ENCODE measurements around the gene ATAD1.
"Not testable (repeated sequence)": the region's sequence is repeated elsewhere in the genome, so short reads cannot be mapped to it uniquely, and the experiment has no call there.

ATAD1 gene

DNA sequence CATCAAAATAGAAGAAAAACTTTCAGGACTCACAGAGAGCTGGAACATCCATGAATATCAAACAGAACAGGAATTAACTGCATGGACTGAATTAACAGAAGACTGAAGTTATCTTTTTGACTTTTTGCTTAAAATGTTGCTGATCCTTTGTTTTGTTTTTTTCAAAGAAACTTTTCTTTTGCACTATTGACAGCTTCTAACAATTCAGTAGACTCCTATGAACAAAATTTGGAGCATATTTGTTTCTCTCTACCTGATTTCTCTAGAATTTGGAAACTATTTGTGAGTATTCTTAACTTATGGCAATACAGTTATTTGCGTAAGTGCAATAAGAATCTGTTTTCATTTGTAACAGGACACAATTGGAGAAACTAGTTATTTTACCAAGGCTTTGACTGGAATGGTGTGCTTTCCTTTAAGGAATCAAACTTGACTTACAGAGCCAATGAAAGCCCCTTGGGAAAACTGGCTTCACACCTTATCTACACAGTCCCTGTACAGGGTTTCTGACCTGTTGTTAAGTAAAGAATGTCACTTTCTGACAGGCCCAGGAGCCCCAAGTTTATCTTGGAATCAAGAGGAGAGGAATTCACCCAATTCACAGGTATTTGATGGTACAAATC lies 16.1 kb downstream of the ATAD1 start:
- not testable (repeated sequence) for FAIRE-seq

- no peak for FAIRE-seq
Observed at GRCh38 chr10:87799860-87800259, 18.2 kb downstream of the ATAD1 start.

- FAIRE-seq: no peak
Observed at GRCh38 chr10:87798082-87798481, 19.9 kb downstream of the ATAD1 start.

- no peak for FAIRE-seq
Observed at GRCh38 chr10:87794285-87794684, 23.7 kb downstream of the ATAD1 start.

DNA sequence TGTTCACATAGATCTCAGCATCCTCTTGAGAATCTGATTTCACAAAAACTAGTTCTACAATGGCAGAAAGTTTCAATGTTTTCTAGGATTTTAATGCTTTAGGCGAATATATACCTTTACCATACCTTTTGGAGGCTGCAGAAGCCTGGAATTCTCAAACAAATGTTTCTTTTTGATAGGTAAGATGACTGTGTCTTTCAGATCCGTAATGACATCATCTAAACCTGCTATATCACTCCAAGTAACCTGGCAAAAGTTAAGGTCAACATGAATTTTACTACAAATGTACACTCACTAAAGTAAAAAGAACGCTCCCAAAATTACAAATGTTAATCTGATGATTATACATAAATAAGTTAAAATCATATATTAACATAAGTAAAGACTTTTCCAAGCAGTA lies 27.8 kb downstream of the ATAD1 start:
- peak; percentile 27 for FAIRE-seq

DNA sequence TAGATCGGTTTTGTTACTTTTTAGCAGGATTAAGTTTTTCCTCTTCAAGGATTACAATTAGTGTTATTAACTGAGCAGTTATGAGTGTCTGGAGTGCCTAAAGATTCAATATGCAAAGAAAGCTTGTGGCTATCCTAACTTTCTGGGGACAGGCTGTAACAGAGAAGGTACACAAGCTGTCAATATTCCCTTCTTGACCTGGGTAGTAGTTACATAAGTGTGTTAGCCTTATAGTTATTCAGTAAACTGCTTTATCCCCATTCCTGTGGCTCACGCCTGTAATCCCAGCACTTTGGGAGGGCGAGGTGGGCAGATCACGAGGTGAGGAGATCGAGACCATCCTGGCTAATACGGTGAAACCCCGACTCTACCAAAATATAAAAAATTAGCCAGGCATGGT lies 31.6 kb downstream of the ATAD1 start:
- no peak for FAIRE-seq

- no peak for FAIRE-seq
Observed at GRCh38 chr10:87782721-87783120, 35.3 kb downstream of the ATAD1 start.

DNA sequence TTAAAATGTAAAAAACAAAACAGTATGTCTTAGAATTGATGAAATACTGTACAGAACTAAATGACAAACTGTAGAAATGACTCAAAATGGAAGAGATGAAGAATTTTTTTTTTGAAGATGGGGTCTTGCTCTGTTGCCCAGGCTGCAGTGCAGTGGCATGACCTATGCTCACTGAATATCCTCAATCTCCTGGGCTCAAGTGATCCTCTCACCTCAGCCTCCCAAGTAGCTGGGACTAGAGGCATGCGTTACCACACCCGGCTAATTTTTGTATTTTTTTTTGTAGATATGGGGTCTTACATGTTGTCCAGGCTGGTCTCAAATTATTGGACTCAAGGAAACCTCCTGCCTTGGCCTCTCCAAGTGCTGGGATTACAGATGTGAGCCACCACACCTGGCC lies 36.5 kb downstream of the ATAD1 start:
- FAIRE-seq: no peak

GRCh38 chr10:87776328-87776727 lies 41.7 kb downstream of the ATAD1 start:
- FAIRE-seq: no peak

DNA sequence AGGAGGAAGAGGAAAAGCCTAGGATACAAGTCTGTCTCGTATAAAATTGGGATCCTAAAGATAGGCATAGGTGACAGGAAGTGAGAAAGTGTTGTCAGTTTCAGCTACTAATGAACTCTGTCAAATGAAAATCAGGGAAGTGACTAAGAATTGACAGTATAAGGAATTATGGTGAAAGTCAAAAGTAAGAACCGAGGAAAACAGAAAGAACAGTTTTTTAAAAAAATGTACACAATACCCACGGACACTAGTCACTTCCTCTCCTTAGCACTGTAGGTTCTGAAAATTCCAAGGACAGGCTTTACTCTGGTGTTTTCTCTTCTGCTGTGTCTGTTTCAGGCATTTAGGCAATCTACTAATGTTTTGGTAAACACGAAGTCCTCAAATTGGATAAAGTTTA lies 42.3 kb downstream of the ATAD1 start:
- no peak for FAIRE-seq

DNA sequence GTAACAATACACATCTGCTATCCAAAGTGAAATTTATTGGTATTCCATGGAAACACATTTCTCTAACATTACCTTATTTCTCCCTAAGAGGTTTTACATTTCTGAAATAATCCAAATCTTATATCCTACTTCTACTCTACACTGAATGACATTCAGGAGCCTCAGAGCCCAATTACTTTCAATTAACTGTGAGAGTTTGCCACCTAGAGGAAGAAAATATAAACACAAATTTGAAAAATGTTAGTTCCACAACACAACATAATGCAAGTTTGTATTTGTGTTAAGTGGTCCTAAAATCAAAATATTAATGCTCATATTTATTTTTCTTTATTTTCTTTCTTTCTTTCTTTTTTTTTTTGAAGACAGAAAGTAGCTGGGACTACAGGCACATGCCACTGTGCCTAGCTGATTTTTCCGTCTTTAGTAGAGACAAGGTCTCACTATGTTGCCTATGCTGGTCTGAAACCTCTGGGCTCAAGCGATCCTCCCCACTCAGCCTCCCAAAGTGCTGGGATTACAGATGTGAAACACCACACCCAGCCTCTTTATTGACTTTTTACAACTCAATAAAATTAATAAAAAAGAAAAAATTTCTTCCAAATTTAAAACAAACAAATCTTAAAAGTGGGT lies 46.0 kb downstream of the ATAD1 start:
- FAIRE-seq: peak; percentile 97

GRCh38 chr10:87767253-87767652 lies 50.8 kb downstream of the ATAD1 start:
- no peak for FAIRE-seq

- no peak for FAIRE-seq
Observed at GRCh38 chr10:87765666-87766376, 52.2 kb downstream of the ATAD1 start.

GRCh38 chr10:87764072-87764934 lies 53.7 kb downstream of the ATAD1 start:
- FAIRE-seq: no peak

GRCh38 chr10:87763086-87763861 lies 54.8 kb downstream of the ATAD1 start:
- no peak for FAIRE-seq

DNA sequence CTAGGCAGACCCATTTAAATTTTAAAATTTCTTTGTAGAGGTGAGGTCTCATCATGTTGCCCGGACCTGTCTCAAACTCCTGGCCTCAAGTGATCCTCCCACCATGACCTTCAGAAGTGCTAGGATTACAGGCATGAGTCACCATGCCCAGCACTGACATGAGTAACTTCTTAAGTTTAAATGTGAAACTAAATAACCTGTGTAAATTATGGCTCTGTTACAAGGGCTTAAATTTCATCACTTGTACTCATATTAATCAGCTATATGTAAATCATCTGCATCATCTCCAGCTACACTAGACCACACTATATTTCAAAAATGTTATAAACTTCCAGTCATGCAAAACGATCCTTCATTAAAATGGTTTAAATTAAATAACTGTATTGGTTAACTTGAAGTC lies 56.1 kb downstream of the ATAD1 start:
- FAIRE-seq: no peak

GRCh38 chr10:87761153-87761552 lies 56.9 kb downstream of the ATAD1 start:
- no peak for FAIRE-seq

DNA sequence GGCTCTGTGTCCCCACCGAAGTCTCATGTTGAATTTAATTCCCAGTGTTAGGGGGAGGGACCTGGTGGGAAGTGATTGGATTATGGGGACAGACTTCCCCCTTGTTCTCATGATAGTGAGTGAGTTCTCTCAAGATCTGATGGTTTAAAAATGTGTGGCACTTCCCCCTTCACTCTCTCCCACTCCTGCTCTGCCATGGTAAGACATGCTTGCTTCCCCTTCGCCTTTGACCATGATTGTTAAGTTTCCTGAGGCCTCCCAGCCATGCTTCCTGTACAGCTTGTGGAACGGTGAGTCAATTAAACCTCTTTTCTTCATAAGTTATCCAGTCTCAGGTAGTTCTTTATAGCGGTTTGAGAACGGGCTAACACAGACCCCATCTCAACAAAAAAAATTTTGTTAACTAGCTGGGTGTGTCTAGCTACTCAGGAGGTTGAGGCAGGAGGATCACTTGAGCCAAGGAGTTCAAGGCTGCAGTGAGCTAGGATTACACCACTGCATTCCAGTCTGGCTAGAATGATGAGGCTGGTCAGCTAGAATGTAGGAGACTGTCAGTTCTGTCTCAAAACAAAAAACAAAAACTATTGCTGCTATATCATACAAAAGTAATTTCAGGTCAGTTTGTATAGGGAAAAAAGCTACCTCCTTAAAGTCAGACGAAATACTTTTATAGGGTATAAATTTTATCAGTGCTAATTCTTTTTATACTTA lies 57.7 kb downstream of the ATAD1 start:
- FAIRE-seq: no peak

- FAIRE-seq: no peak
Observed at GRCh38 chr10:87759551-87759950, 58.5 kb downstream of the ATAD1 start.

- FAIRE-seq: no peak
Observed at GRCh38 chr10:87757685-87758084, 60.3 kb downstream of the ATAD1 start.

DNA sequence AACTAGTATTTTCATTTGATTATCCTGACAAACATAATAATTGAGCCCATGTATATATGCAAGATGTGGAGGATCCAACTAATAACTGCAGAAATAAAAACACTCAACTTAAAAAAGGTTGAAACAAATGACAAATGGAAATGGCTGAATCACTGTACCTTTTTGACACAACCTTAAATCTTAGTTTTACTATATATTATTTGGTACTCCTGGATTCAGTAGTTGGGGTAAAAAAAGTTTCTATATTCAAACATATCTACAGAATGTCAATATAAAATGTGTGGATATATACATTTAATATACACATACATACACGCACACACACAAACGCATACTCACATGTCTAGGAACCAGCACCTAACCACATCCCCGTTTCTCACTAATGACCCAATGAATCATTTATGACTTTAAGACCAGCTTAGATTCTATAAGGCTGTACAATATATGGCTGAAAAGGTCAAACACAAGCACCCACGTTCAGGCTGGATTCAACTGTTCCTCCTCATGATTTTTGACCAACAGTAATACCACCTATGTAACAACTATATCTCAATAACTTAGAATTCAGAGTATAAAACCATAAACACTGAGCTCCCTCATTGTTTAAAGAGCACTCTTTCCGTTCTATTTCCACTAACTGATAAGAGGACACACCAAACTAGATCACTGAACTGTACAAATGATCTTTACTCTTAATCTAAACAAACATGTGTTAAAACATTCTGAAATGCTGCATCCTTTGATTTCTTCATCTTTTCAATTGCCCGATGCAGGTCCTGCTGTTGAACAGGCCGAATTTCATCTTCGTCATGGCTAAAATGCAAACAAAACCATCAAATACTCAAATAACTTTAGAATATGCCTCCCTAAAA lies 63.8 kb downstream of the ATAD1 start:
- no peak for FAIRE-seq

Data from G401.6 (cell line).